H9 (cell line): ENCODE results near the gene LRRC40. TPM values are rescaled to one million over a fixed set of nuclear protein-coding genes. Genes with fewer than 3 reads are reported as not detected.

Experiments
- DNase-seq: peaks from one replicate; pipeline ENCODE4 v3.0.0-alpha.2; 2017
- H2AFZ ChIP-seq: one replicate; pipeline ENCODE4 v1.6.1; 2013; ENCODE audit warnings: mild to moderate bottlenecking, low read length, control low read depth, moderate library complexity
- H2AK5ac ChIP-seq: 2 replicates; pipeline ENCODE4 v1.6.1; 2013; ENCODE audit warnings: low read length, control low read depth, mixed read lengths; ENCODE audit not compliant: insufficient read length
- H2BK120ac ChIP-seq: one replicate; pipeline ENCODE4 v1.6.1; 2013; ENCODE audit warnings: low read depth, mild to moderate bottlenecking, low read length, control low read depth, inconsistent platforms; ENCODE audit not compliant: poor library complexity, severe bottlenecking
- H2BK12ac ChIP-seq: 2 replicates; pipeline ENCODE4 v1.6.1; 2013; ENCODE audit warnings: low read length, control low read depth, mixed read lengths, low read depth; ENCODE audit not compliant: insufficient read length
- H2BK15ac ChIP-seq: 2 replicates; pipeline ENCODE4 v1.6.1; 2013; ENCODE audit warnings: low read depth, low read length, control low read depth
- H2BK20ac ChIP-seq: one replicate; pipeline ENCODE4 v1.6.1; 2013; ENCODE audit warnings: low read depth, mild to moderate bottlenecking, low read length, control low read depth, inconsistent platforms; ENCODE audit not compliant: poor library complexity, severe bottlenecking
- H2BK5ac ChIP-seq: 2 replicates; pipeline ENCODE4 v1.6.1; 2013; ENCODE audit warnings: low read length, control low read depth, mixed read lengths; ENCODE audit not compliant: insufficient read length
- H3K14ac ChIP-seq: 2 replicates; pipeline ENCODE4 v1.6.1; 2013; ENCODE audit warnings: low read length, control low read depth; ENCODE audit not compliant: insufficient read depth
- H3K18ac ChIP-seq: 2 replicates; pipeline ENCODE4 v1.6.1; 2013; ENCODE audit warnings: low read depth, mild to moderate bottlenecking, mixed read lengths, low read length, control low read depth; ENCODE audit not compliant: insufficient read length
- H3K23ac ChIP-seq: 2 replicates; pipeline ENCODE4 v1.6.1; 2013; ENCODE audit warnings: low read length, control low read depth, mixed read lengths, low read depth; ENCODE audit not compliant: insufficient read length
- H3K23me2 ChIP-seq: 2 replicates; pipeline ENCODE4 v1.6.1; 2013; ENCODE audit warnings: low read depth, mild to moderate bottlenecking, mixed read lengths, low read length, control low read depth; ENCODE audit not compliant: insufficient read length, poor library complexity, severe bottlenecking
- H3K27ac ChIP-seq: 2 replicates; pipeline ENCODE4 v1.5.1; 2013; ENCODE audit warnings: low read length, control low read depth, mixed read lengths, low read depth; ENCODE audit not compliant: insufficient read length
- H3K27me3 ChIP-seq: 2 replicates; pipeline ENCODE4 v1.6.1; 2013; ENCODE audit warnings: low read length, control low read depth, inconsistent platforms; ENCODE audit not compliant: insufficient read depth
- H3K4ac ChIP-seq: 2 replicates; pipeline ENCODE4 v1.6.1; 2013; ENCODE audit warnings: low read depth, mild to moderate bottlenecking, control low read depth, inconsistent platforms, low read length, moderate library complexity
- H3K4me1 ChIP-seq: 2 replicates; pipeline ENCODE4 v1.6.1; 2013; ENCODE audit warnings: low read length, control low read depth, inconsistent platforms; ENCODE audit not compliant: insufficient read depth
- H3K4me2 ChIP-seq: 2 replicates; pipeline ENCODE4 v1.6.1; 2013; ENCODE audit warnings: low read length, control low read depth, mixed read lengths; ENCODE audit not compliant: insufficient read length, insufficient read depth
- H3K56ac ChIP-seq: 2 replicates; pipeline ENCODE4 v1.6.1; 2013; ENCODE audit warnings: low read depth, mild to moderate bottlenecking, mixed read lengths, low read length, control low read depth; ENCODE audit not compliant: insufficient read length
- H3K79me1 ChIP-seq: 2 replicates; pipeline ENCODE4 v1.6.1; 2013; ENCODE audit warnings: low read depth, mild to moderate bottlenecking, moderate library complexity, low read length, control low read depth, inconsistent platforms; ENCODE audit not compliant: insufficient read depth, poor library complexity, severe bottlenecking
- H3K79me2 ChIP-seq: 2 replicates; pipeline ENCODE4 v1.6.1; 2013; ENCODE audit warnings: low read length, control low read depth, inconsistent platforms; ENCODE audit not compliant: insufficient read depth
- H3K9ac ChIP-seq: 2 replicates; pipeline ENCODE4 v1.6.1; 2013; ENCODE audit warnings: low read length, control low read depth, mixed read lengths; ENCODE audit not compliant: insufficient read length; ENCODE audit errors: extremely low read depth
- H3K9me3 ChIP-seq: one replicate; pipeline ENCODE4 v1.6.1; 2013; ENCODE audit warnings: low read depth, low read length, inconsistent platforms; ENCODE audit not compliant: control insufficient read depth
- H3T11ph ChIP-seq: one replicate; pipeline ENCODE4 v1.6.1; 2013; ENCODE audit warnings: mild to moderate bottlenecking, low read length, control low read depth, inconsistent platforms
- H4K20me1 ChIP-seq: one replicate; pipeline ENCODE4 v1.6.1; 2013; ENCODE audit not compliant: control insufficient read depth, insufficient read length, insufficient read depth
- H4K5ac ChIP-seq: 2 replicates; pipeline ENCODE4 v1.6.1; 2013; ENCODE audit warnings: low read depth, mild to moderate bottlenecking, mixed read lengths, low read length, control low read depth; ENCODE audit not compliant: insufficient read length
- H4K8ac ChIP-seq: replicated peaks from 2 replicates; pipeline ENCODE4 v1.6.1; 2013; ENCODE audit warnings: low read length, control low read depth, mixed read lengths, low read depth; ENCODE audit not compliant: insufficient read length
- H4K91ac ChIP-seq: 2 replicates; pipeline ENCODE4 v1.6.1; 2013; ENCODE audit warnings: low read depth, mild to moderate bottlenecking, moderate library complexity, mixed read lengths, low read length, control low read depth; ENCODE audit not compliant: insufficient read length
- H3K27ac Mint-ChIP-seq, 3 experiments: 2 replicates in 2 of 3; 3 replicates in 1 of 3; pipeline ENCODE4 v1.8.0; 2020 to 2021; ENCODE audit warnings: mixed read lengths in 3 of 3, mild to moderate bottlenecking in 1 of 3, moderate library complexity in 1 of 3
- H3K27me3 Mint-ChIP-seq: 2 replicates; pipeline ENCODE4 v1.8.0; 2021; ENCODE audit warnings: low read depth, mild to moderate bottlenecking, moderate library complexity, mixed read lengths
- H3K36me3 Mint-ChIP-seq, 3 experiments: 2 replicates in 2 of 3; 3 replicates in 1 of 3; pipeline ENCODE4 v1.8.0; 2020 to 2021; ENCODE audit warnings: low read depth in 3 of 3, mixed read lengths in 3 of 3; ENCODE audit not compliant: insufficient read depth in 1 of 3
- H3K4me1 Mint-ChIP-seq, 2 experiments: 2 replicates each; pipeline ENCODE4 v1.8.0; 2020; ENCODE audit warnings: mixed read lengths in 2 of 2
- H3K4me3 Mint-ChIP-seq, 2 experiments: 2 replicates in 1 of 2; 3 replicates in 1 of 2; pipeline ENCODE4 v1.8.0; 2020 to 2021; ENCODE audit warnings: mild to moderate bottlenecking in 2 of 2, mixed read lengths in 2 of 2, moderate library complexity in 1 of 2
- H3K9me3 Mint-ChIP-seq, 2 experiments: 2 replicates in 1 of 2; 3 replicates in 1 of 2; pipeline ENCODE4 v1.8.0; 2020; ENCODE audit warnings: mild to moderate bottlenecking in 2 of 2, mixed read lengths in 2 of 2, moderate library complexity in 1 of 2
- CTCF ChIP-seq: fragments of 200-600 bp; sonication (generic); conservative IDR thresholded peaks from 3 replicates; pipeline ENCODE4 v1.8.0; 2021; ENCODE audit warnings: antibody characterized with exemption, mild to moderate bottlenecking
- WGBS: extraction: QIAGEN DNeasy Blood & Tissue Kit; methylation state at CpG from one replicate; pipeline ENCODE4 v1.1.7; 2013; ENCODE audit warnings: missing lambda C conversion rate, low lambda C conversion rate, mixed read lengths; ENCODE audit not compliant: insufficient read length; ENCODE audit errors: extremely low coverage; 5-methylcytosine and 5-hydroxymethylcytosine counted together
- total RNA-seq: library from RNA; stranded (reverse); gene quantifications from 2 replicates; pipeline ENCODE4 v1.2.1, GENCODE V29; 2021

LRRC40 gene
- total RNA-seq, 1 experiment from 2014 or later = 27.6 TPM

- no peak overlapping the region for H2BK15ac ChIP-seq
- no peak for DNase-seq
- H3K36me3 Mint-ChIP-seq = no peaks in the 10 kb centered on the region
- H3K4me1 ChIP-seq = no peaks in the 10 kb centered on the region
- TF ChIP-seq CTCF = no peak
- H3K9me3 ChIP-seq = no peaks in the 10 kb centered on the region
- H3K4me2 ChIP-seq = no peak overlapping the region
- no peak overlapping the region for H3T11ph ChIP-seq
- H3K9ac ChIP-seq = no peak overlapping the region
- H3K9me3 Mint-ChIP-seq = no peaks in the 10 kb centered on the region
- no peak overlapping the region for H3K14ac ChIP-seq
- H4K91ac ChIP-seq = no peak overlapping the region
- no peaks in the 10 kb centered on the region for H3K79me1 ChIP-seq
- H4K8ac ChIP-seq = no peak overlapping the region
- H3K18ac ChIP-seq = no peak overlapping the region
- H3K27ac ChIP-seq = no peak overlapping the region
- no peak overlapping the region for H2BK120ac ChIP-seq
- H3K56ac ChIP-seq = no peak overlapping the region
- no peaks in the 10 kb centered on the region for H4K20me1 ChIP-seq
- H2AFZ ChIP-seq = no peak overlapping the region
- no peak overlapping the region for H2BK12ac ChIP-seq
- no peaks in the 10 kb centered on the region for H3K27me3 Mint-ChIP-seq
- H2AK5ac ChIP-seq = no peak overlapping the region
- H3K4ac ChIP-seq = no peak overlapping the region
- H3K4me3 Mint-ChIP-seq = no peak overlapping the region
- no peaks in the 10 kb centered on the region for H3K23me2 ChIP-seq
- H2BK5ac ChIP-seq = no peak overlapping the region
- no peaks in the 10 kb centered on the region for H3K4me1 Mint-ChIP-seq
- H3K27me3 ChIP-seq = no peaks in the 10 kb centered on the region
- H3K23ac ChIP-seq = no peak overlapping the region
- WGBS = no CpG with 5 or more reads among the region's 2 CpGs
- H3K27ac Mint-ChIP-seq = no peak overlapping the region
- H2BK20ac ChIP-seq = no peak overlapping the region
- H4K5ac ChIP-seq = no peak overlapping the region
- no peaks in the 10 kb centered on the region for H3K79me2 ChIP-seq
Observed at GRCh38 chr1:70101231-70101630, 104.1 kb downstream of the LRRC40 start.

Other genes starting within 250 kb of the LRRC40 start
- gene SRSF11, start 15.8 kb upstream of the LRRC40 start, total RNA-seq = 206 and 214 TPM in 2 replicates
- 19.7 and 21.1 TPM in 2 replicates for gene ANKRD13C, start 149.1 kb upstream of the LRRC40 start, total RNA-seq
- gene CTH, start 205.7 kb upstream of the LRRC40 start, total RNA-seq = 15.3 and 15.5 TPM in 2 replicates